HepG2 (cell line): ENCODE data around the gene OR6S1. TPM values are rescaled to one million over a fixed set of nuclear protein-coding genes. Genes with fewer than 3 reads are reported as not detected.
A peak's percentile ranks its signal among the peaks of the same experiment; 100 is the strongest.

Experiments used
- HMGXB4 ChIP-seq, 2 experiments: sonication (generic) in 1 of 2; formaldehyde crosslinking in 1 of 2; IDR thresholded peaks; 2 replicates each; pipeline versions ENCODE4 v1.4.0 to v1.6.1; 2018 to 2020; ENCODE audit warnings: missing genetic modification reagents in 2 of 2, borderline replicate concordance in 1 of 2, low read depth in 1 of 2, mild to moderate bottlenecking in 1 of 2, missing biosample characterization in 1 of 2
- HNF4A ChIP-seq: sonication (generic); formaldehyde crosslinking; IDR thresholded peaks from 2 replicates; pipeline ENCODE4 v1.4.0; 2020; ENCODE audit warnings: missing genetic modification reagents
- LRRFIP1 ChIP-seq: sonication (generic); formaldehyde crosslinking; conservative IDR thresholded peaks from 2 replicates; pipeline ENCODE4 v1.4.0; 2020; ENCODE audit warnings: missing genetic modification reagents
- MAFF ChIP-seq: IDR thresholded peaks from 2 replicates; pipeline ENCODE4 v1.6.1; 2011; ENCODE audit warnings: low read depth, low read length, improper control_type of control experiment
- MYC ChIP-seq: sonication (generic); formaldehyde crosslinking; IDR thresholded peaks from 2 replicates; pipeline ENCODE4 v1.9.0; 2021; ENCODE audit warnings: missing genetic modification reagents, borderline replicate concordance
- NR2F6 ChIP-seq, 2 experiments: IDR thresholded peaks; 2 replicates each; pipeline ENCODE4 v1.6.1; 2016; ENCODE audit warnings: antibody characterized with exemption in 1 of 2, mild to moderate bottlenecking in 1 of 2
- PAF1 ChIP-seq: IDR thresholded peaks from 2 replicates; pipeline ENCODE4 v1.6.1; 2016; ENCODE audit warnings: missing genetic modification reagents, missing compliant biosample characterization
- PCBP2 ChIP-seq: fragments of 200-400 bp; formaldehyde crosslinking; optimal IDR thresholded peaks from 2 replicates; pipeline ENCODE3; 2018; ENCODE audit warnings: low read length, low read depth; ENCODE audit not compliant: poor library complexity, severe bottlenecking
- PRPF4 ChIP-seq: fragments of 200-400 bp; formaldehyde crosslinking; IDR thresholded peaks from 2 replicates; pipeline ENCODE4 v1.6.1; 2016; ENCODE audit warnings: low read length, low read depth; ENCODE audit not compliant: poor library complexity, severe bottlenecking
- ZGPAT ChIP-seq: IDR thresholded peaks from 2 replicates; pipeline ENCODE4 v1.6.1; 2016; ENCODE audit warnings: mild to moderate bottlenecking
- ZHX2 ChIP-seq, 2 experiments: sonication (generic) in 1 of 2; formaldehyde crosslinking in 1 of 2; IDR thresholded peaks; 2 replicates each; pipeline versions ENCODE4 v1.6.1 to v1.9.0; 2014 to 2022; ENCODE audit warnings: antibody characterized with exemption in 1 of 2, borderline replicate concordance in 1 of 2, inconsistent platforms in 1 of 2, low read depth in 1 of 2, missing genetic modification reagents in 1 of 2
- polyA plus RNA-seq, 8 experiments: library from polyadenylated mRNA; depleted of rRNA in 3 of 8; stranded (reverse) in 7 of 8; unstranded in 1 of 8; fragments of >200 nt; fragmentation: Illumina TruSeq in 4 of 8; extraction: Trizol in 4 of 8; gene quantifications; 2 replicates each; pipeline versions ENCODE4 v1.2.1 to v1.2.3, GENCODE V29; 2011 to 2016; ENCODE audit warnings: low read depth in 4 of 8, missing spikeins in 1 of 8, mixed read lengths in 1 of 8; ENCODE audit not compliant: insufficient read depth in 1 of 8
- total RNA-seq, 5 experiments: library from RNA; depleted of rRNA; stranded (reverse); fragments of >200 nt; fragmentation: Illumina TruSeq; extraction: Trizol; gene quantifications; 2 replicates each; pipeline ENCODE4 v1.2.3, GENCODE V29; 2016; ENCODE audit warnings: low read depth in 1 of 5

The OR6S1 gene
- total and polyA plus RNA-seq, 2 of the 13 experiments (the other 11 are each of a cell fraction or from before 2014, with no cell fraction given): 0.09 TPM; not detected in 1

- TF ChIP-seq ZGPAT (no peak), HNF4A (CRISPR knock-in tag) (peak; percentile 53), MYC (CRISPR knock-in tag) (no peak), PRPF4 (peak; percentile 73), LRRFIP1 (no peak), MAFF (no peak), HMGXB4 (CRISPR knock-in tag; IDR thresholded peaks at IDR 0.05; ENCODE audit: borderline replicate concordance in 1 of 2, low read depth in 1 of 2) (peak; percentile 46 to 51; a peak in 3 of 4 replicates), NR2F6 (IDR thresholded peaks at IDR 0.05) (peak; percentile 38; the same call in 1 of the 2 replicates), NR2F6 (CRISPR knock-in tag; IDR thresholded peaks at IDR 0.05) (no peak), PCBP2 (no peak), PAF1 (CRISPR knock-in tag) (0 out of 2 replicates have a peak, but pooled peaks have one; percentile 7), ZHX2 (IDR thresholded peaks at IDR 0.05; ENCODE audit: low read depth) (no peak), ZHX2 (CRISPR knock-in tag; IDR thresholded peaks at IDR 0.05; ENCODE audit: borderline replicate concordance) (no peak)
Measured at GRCh38 chr14:20688167-20688839, 46.8 kb upstream of the OR6S1 start, which contains the start of gene ANG (continued).
